ENCODE measurements around the gene CYSLTR2. TPM values are rescaled to one million over a fixed set of nuclear protein-coding genes. Genes with fewer than 3 reads are reported as not detected.

The CYSLTR2 gene
- total RNA-seq, 2 donors from 2014 or later: 4.1 to 6.3 TPM

DNA sequence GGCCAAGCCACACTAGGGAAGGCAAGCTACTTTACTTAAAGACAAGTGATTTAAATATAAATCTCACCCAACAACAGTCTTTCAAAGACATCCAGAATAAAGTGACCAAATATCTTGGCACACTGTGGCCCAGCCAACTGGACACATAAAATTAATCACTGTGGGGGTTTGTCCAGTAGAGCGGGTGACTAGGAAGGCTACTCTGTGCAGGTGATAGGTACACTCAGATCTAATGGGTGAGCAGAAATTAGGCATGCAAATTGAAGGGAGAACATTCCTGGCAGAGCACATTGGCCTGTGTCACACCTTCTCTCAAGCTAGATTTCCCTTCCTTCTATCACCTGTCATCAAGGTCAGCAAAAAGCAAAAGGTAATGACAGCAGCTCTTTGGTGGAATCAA is 23.4 kb upstream of the CYSLTR2 start:
- H3K27ac ChIP-seq: no peak overlapping the region
- H3K27me3 ChIP-seq: no peaks in the 10 kb centered on the region
- H3K4me1 ChIP-seq: peaks cover 0 to 22% of the 10 kb centered on the region in 2 donors
- no peak overlapping the region for H3K4me3 ChIP-seq
- no peak for DNase-seq (ENCODE audit: low spot score)
- peaks cover 0 to 9% of the 10 kb centered on the region in 2 donors for H3K9me3 ChIP-seq
- TF ChIP-seq CTCF (IDR thresholded peaks at IDR 0.05): no peak
- H3K36me3 ChIP-seq: no peaks in the 10 kb centered on the region

GRCh38 chr13:48630773-48631172 is 23.0 kb upstream of the CYSLTR2 start:
- H3K9me3 ChIP-seq: peaks cover 0 to 14% of the 10 kb centered on the region in 2 donors
- no peak for TF ChIP-seq CTCF (IDR thresholded peaks at IDR 0.05)
- H3K4me3 ChIP-seq: no peak overlapping the region
- peak overlapping the region in 1 of 2 donors; percentile 3 for H3K27ac ChIP-seq
- H3K4me1 ChIP-seq: peaks cover 0 to 17% of the 10 kb centered on the region in 2 donors
- H3K27me3 ChIP-seq: no peaks in the 10 kb centered on the region
- no peak for DNase-seq (ENCODE audit: low spot score)
- no peaks in the 10 kb centered on the region for H3K36me3 ChIP-seq

DNA sequence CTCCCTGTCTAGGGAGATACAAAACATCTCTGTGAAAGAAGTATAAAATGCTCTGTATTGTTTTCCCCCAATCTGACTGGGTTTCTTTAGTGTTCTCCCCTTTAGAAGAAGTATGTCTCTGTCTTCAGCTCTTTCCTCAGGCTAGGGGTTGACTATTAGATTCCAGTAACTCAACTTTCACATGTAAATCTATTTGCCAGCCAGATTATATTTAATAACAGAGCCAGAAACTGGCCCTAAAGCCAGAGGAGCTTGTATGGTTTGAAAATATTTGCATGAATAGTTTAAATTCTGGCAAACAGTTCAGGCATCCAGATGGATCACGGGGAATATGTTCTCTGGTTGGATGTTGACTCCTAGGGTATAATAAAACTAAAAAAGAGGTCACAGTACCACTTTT is 22.3 kb upstream of the CYSLTR2 start:
- H3K9me3 ChIP-seq: peaks cover 0 to 20% of the 10 kb centered on the region in 2 donors

GRCh38 chr13:48633700-48634099 is 20.0 kb upstream of the CYSLTR2 start:
- Histone ChIP-seq H3K9me3 (peaks cover 0 to 24% of the 10 kb centered on the region in 2 donors), H3K27ac (no peak overlapping the region), H3K36me3 (no peaks in the 10 kb centered on the region), H3K4me1 (no peaks in the 10 kb centered on the region), H3K4me3 (no peak overlapping the region), H3K27me3 (no peaks in the 10 kb centered on the region)
- DNase-seq (ENCODE audit: low spot score): no peak
- TF ChIP-seq CTCF (IDR thresholded peaks at IDR 0.05): no peak

More for the DNA sequence above, 22.3 kb upstream of the CYSLTR2 start:
- H3K27ac ChIP-seq: peak overlapping the region in 1 of 2 donors; percentile 3
- H3K27me3 ChIP-seq: no peaks in the 10 kb centered on the region
- no peak overlapping the region for H3K4me3 ChIP-seq
- DNase-seq (ENCODE audit: low spot score): no peak
- H3K4me1 ChIP-seq: peaks cover 0 to 12% of the 10 kb centered on the region in 2 donors
- TF ChIP-seq CTCF (IDR thresholded peaks at IDR 0.05): no peak
- H3K36me3 ChIP-seq: no peaks in the 10 kb centered on the region

GRCh38 chr13:48634636-48635035 is 19.1 kb upstream of the CYSLTR2 start:
- Histone ChIP-seq H3K4me3 (no peak overlapping the region), H3K9me3 (peaks cover 0 to 24% of the 10 kb centered on the region in 2 donors), H3K27me3 (no peaks in the 10 kb centered on the region), H3K36me3 (no peaks in the 10 kb centered on the region), H3K4me1 (no peaks in the 10 kb centered on the region), H3K27ac (no peak overlapping the region)
- no peak for DNase-seq (ENCODE audit: low spot score)
- TF ChIP-seq CTCF (IDR thresholded peaks at IDR 0.05): no peak

GRCh38 chr13:48635478-48635877 is 18.3 kb upstream of the CYSLTR2 start:
- no peak for TF ChIP-seq CTCF (IDR thresholded peaks at IDR 0.05)
- Histone ChIP-seq H3K4me1 (no peaks in the 10 kb centered on the region), H3K27me3 (no peaks in the 10 kb centered on the region), H3K9me3 (peaks cover 0 to 24% of the 10 kb centered on the region in 2 donors), H3K36me3 (no peaks in the 10 kb centered on the region), H3K4me3 (no peak overlapping the region), H3K27ac (no peak overlapping the region)
- DNase-seq (ENCODE audit: low spot score): no peak

All from right atrium auricular region (tissue), 2 donors.